HEK293 (cell line): Measurements from ENCODE around the gene CACNA1G.

Source experiments
- BCL6B ChIP-seq: fragments of 450-650 bp; formaldehyde crosslinking; IDR thresholded peaks from 2 replicates; pipeline ENCODE4 v1.5.1; 2017; ENCODE audit warnings: missing biosample characterization, missing genetic modification characterization
- GFI1B ChIP-seq: fragments of 450-650 bp; formaldehyde crosslinking; IDR thresholded peaks from 2 replicates; pipeline ENCODE4 v1.5.1; 2016; ENCODE audit warnings: missing biosample characterization, missing genetic modification characterization
- GLI4 ChIP-seq: fragments of 450-650 bp; formaldehyde crosslinking; IDR thresholded peaks from 2 replicates; pipeline ENCODE4 v1.5.1; 2016; ENCODE audit warnings: missing biosample characterization, missing genetic modification characterization
- HOXD13 ChIP-seq: sonication (generic); formaldehyde crosslinking; IDR thresholded peaks from 2 replicates; pipeline ENCODE4 v1.8.0; 2022; ENCODE audit warnings: missing genetic modification reagents, borderline replicate concordance
- REST ChIP-seq: fragments of 450-650 bp; formaldehyde crosslinking; IDR thresholded peaks from 2 replicates; pipeline ENCODE4 v1.5.1; 2016; ENCODE audit warnings: missing biosample characterization, missing genetic modification characterization
- SCRT1 ChIP-seq: fragments of 450-650 bp; formaldehyde crosslinking; IDR thresholded peaks from 2 replicates; pipeline ENCODE4 v1.5.1; 2016; ENCODE audit warnings: missing biosample characterization, missing genetic modification characterization, borderline replicate concordance
- ZBTB21 ChIP-seq: fragments of 450-650 bp; formaldehyde crosslinking; IDR thresholded peaks from 2 replicates; pipeline ENCODE4 v1.5.1; 2017; ENCODE audit warnings: missing biosample characterization, missing genetic modification characterization
- ZBTB48 ChIP-seq: fragments of 450-650 bp; formaldehyde crosslinking; IDR thresholded peaks from 2 replicates; pipeline ENCODE4 v1.5.1; 2016; ENCODE audit warnings: missing biosample characterization, missing genetic modification characterization
- ZBTB49 ChIP-seq: fragments of 450-650 bp; formaldehyde crosslinking; IDR thresholded peaks from 2 replicates; pipeline ENCODE4 v1.5.1; 2016; ENCODE audit warnings: missing biosample characterization, missing genetic modification characterization, low read depth
- ZFP41 ChIP-seq: fragments of 450-650 bp; formaldehyde crosslinking; IDR thresholded peaks from 2 replicates; pipeline ENCODE4 v1.5.1; 2016; ENCODE audit warnings: missing biosample characterization, missing genetic modification characterization, borderline replicate concordance
- ZNF121 ChIP-seq: fragments of 450-650 bp; formaldehyde crosslinking; IDR thresholded peaks from 2 replicates; pipeline ENCODE4 v1.5.1; 2016; ENCODE audit warnings: missing biosample characterization, missing genetic modification characterization
- ZNF138 ChIP-seq: fragments of 450-650 bp; formaldehyde crosslinking; IDR thresholded peaks from 2 replicates; pipeline ENCODE4 v1.5.1; 2016; ENCODE audit warnings: missing biosample characterization, missing genetic modification characterization, borderline replicate concordance
- ZNF140 ChIP-seq: fragments of 450-650 bp; formaldehyde crosslinking; IDR thresholded peaks from 2 replicates; pipeline ENCODE4 v1.5.1; 2016; ENCODE audit warnings: missing biosample characterization, missing genetic modification characterization
- ZNF302 ChIP-seq: fragments of 450-650 bp; formaldehyde crosslinking; IDR thresholded peaks from 2 replicates; pipeline ENCODE4 v1.5.1; 2016; ENCODE audit warnings: missing biosample characterization, missing genetic modification characterization, low read depth
- ZNF311 ChIP-seq: fragments of 450-650 bp; formaldehyde crosslinking; IDR thresholded peaks from 2 replicates; pipeline ENCODE4 v1.5.1; 2017; ENCODE audit warnings: missing biosample characterization, missing genetic modification characterization, borderline replicate concordance
- ZNF341 ChIP-seq: fragments of 450-650 bp; formaldehyde crosslinking; IDR thresholded peaks from 2 replicates; pipeline ENCODE4; 2016; ENCODE audit warnings: low read depth, missing biosample characterization, missing genetic modification characterization
- ZNF354C ChIP-seq: fragments of 450-650 bp; formaldehyde crosslinking; IDR thresholded peaks from 2 replicates; pipeline ENCODE4 v1.5.1; 2016; ENCODE audit warnings: missing biosample characterization, missing genetic modification characterization, low read depth, borderline replicate concordance
- ZNF514 ChIP-seq: fragments of 450-650 bp; formaldehyde crosslinking; IDR thresholded peaks from 2 replicates; pipeline ENCODE4 v1.5.1; 2016; ENCODE audit warnings: missing biosample characterization, missing genetic modification characterization
- ZNF548 ChIP-seq: fragments of 450-650 bp; formaldehyde crosslinking; IDR thresholded peaks from 2 replicates; pipeline ENCODE4 v1.5.1; 2016; ENCODE audit warnings: missing biosample characterization, missing genetic modification characterization
- ZNF623 ChIP-seq: fragments of 450-650 bp; formaldehyde crosslinking; IDR thresholded peaks from 2 replicates; pipeline ENCODE4 v1.5.1; 2016; ENCODE audit warnings: missing biosample characterization, missing genetic modification characterization
- ZSCAN30 ChIP-seq: fragments of 450-650 bp; IDR thresholded peaks from 2 replicates; pipeline ENCODE4 v1.5.1; 2018; ENCODE audit warnings: missing biosample characterization, mild to moderate bottlenecking, missing genetic modification characterization, moderate library complexity
- TF ChIP-seq, protein P1 (sequence below): fragments of 450-650 bp; formaldehyde crosslinking; IDR thresholded peaks from 2 replicates; pipeline ENCODE4 v1.5.1; 2016; ENCODE audit warnings: missing biosample characterization, missing genetic modification characterization
- TF ChIP-seq, protein P2 (sequence below): fragments of 450-650 bp; formaldehyde crosslinking; IDR thresholded peaks from 2 replicates; pipeline ENCODE4 v1.5.1; 2016; ENCODE audit warnings: missing biosample characterization, missing genetic modification characterization
- TF ChIP-seq, protein P3 (sequence below): fragments of 450-650 bp; formaldehyde crosslinking; IDR thresholded peaks from 2 replicates; pipeline ENCODE4 v1.5.1; 2016; ENCODE audit warnings: missing biosample characterization, missing genetic modification characterization

CACNA1G gene

DNA sequence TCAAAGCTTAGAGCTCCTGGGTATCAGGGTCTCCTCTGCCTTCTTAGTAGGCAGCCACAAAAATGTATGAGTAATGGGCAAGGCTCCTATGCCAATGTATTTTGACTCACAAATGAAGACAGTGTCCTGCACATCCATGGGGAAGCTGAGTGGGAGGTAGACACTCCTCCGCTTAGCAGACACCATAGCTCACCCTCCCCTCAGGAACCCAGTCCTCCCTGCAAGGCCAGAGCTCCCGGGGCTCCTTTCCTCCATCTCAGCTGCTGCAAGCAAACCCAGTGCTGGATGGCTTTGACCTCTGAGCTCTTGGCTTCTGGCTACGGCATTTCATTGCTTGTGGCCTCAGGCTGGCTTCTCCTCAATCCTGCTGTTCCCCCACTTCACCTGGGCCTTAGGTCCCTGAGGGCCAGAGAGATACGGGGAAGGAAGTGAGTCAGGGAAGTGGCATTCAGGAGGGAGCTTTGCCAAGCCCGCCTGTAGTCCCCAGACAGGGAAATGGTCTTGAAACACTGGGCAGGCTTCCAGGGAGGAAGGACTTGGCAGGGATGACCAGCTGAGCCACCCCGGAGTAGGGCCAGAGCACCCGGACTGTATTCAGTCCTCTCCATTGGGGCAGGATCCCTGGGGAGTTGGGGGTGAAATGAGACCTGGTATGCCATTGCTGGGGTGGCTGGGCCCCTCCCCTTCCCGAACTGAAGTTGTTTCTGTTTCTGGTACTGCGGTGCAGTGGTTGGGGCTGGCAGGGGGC lies 78.6 kb downstream of the CACNA1G start (continued):
- TF ChIP-seq, protein P1, sequence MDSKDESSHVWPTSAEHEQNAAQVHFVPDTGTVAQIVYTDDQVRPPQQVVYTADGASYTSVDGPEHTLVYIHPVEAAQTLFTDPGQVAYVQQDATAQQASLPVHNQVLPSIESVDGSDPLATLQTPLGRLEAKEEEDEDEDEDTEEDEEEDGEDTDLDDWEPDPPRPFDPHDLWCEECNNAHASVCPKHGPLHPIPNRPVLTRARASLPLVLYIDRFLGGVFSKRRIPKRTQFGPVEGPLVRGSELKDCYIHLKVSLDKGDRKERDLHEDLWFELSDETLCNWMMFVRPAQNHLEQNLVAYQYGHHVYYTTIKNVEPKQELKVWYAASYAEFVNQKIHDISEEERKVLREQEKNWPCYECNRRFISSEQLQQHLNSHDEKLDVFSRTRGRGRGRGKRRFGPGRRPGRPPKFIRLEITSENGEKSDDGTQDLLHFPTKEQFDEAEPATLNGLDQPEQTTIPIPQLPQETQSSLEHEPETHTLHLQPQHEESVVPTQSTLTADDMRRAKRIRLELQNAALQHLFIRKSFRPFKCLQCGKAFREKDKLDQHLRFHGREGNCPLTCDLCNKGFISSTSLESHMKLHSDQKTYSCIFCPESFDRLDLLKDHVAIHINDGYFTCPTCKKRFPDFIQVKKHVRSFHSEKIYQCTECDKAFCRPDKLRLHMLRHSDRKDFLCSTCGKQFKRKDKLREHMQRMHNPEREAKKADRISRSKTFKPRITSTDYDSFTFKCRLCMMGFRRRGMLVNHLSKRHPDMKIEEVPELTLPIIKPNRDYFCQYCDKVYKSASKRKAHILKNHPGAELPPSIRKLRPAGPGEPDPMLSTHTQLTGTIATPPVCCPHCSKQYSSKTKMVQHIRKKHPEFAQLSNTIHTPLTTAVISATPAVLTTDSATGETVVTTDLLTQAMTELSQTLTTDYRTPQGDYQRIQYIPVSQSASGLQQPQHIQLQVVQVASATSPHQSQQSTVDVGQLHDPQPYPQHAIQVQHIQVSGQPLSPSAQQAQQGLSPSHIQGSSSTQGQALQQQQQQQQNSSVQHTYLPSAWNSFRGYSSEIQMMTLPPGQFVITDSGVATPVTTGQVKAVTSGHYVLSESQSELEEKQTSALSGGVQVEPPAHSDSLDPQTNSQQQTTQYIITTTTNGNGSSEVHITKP = peak; percentile 75
- TF ChIP-seq SCRT1 (tag by site-specific recombination) (no peak), ZBTB48 (tag by site-specific recombination) (peak; percentile 83), ZNF121 (tag by site-specific recombination) (no peak), ZFP41 (no peak), REST (tag by site-specific recombination) (no peak), ZBTB49 (tag by site-specific recombination) (no peak), ZBTB21 (tag by site-specific recombination) (no peak), ZNF140 (no peak), ZNF354C (tag by site-specific recombination) (no peak), ZNF341 (tag by site-specific recombination) (0 out of 2 replicates have a peak, but pooled peaks have one; percentile 29), ZNF311 (no peak), ZNF302 (tag by site-specific recombination) (no peak), HOXD13 (no peak), ZNF138 (tag by site-specific recombination) (no peak), ZNF623 (tag by site-specific recombination) (no peak), GLI4 (tag by site-specific recombination) (no peak), GFI1B (tag by site-specific recombination) (no peak), BCL6B (no peak), ZNF514 (tag by site-specific recombination) (no peak), ZNF548 (tag by site-specific recombination) (no peak), ZSCAN30 (no peak)
- TF ChIP-seq, protein P2, sequence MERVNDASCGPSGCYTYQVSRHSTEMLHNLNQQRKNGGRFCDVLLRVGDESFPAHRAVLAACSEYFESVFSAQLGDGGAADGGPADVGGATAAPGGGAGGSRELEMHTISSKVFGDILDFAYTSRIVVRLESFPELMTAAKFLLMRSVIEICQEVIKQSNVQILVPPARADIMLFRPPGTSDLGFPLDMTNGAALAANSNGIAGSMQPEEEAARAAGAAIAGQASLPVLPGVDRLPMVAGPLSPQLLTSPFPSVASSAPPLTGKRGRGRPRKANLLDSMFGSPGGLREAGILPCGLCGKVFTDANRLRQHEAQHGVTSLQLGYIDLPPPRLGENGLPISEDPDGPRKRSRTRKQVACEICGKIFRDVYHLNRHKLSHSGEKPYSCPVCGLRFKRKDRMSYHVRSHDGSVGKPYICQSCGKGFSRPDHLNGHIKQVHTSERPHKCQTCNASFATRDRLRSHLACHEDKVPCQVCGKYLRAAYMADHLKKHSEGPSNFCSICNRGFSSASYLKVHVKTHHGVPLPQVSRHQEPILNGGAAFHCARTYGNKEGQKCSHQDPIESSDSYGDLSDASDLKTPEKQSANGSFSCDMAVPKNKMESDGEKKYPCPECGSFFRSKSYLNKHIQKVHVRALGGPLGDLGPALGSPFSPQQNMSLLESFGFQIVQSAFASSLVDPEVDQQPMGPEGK (tag by site-specific recombination) = peak; percentile 76
- TF ChIP-seq, protein P3, sequence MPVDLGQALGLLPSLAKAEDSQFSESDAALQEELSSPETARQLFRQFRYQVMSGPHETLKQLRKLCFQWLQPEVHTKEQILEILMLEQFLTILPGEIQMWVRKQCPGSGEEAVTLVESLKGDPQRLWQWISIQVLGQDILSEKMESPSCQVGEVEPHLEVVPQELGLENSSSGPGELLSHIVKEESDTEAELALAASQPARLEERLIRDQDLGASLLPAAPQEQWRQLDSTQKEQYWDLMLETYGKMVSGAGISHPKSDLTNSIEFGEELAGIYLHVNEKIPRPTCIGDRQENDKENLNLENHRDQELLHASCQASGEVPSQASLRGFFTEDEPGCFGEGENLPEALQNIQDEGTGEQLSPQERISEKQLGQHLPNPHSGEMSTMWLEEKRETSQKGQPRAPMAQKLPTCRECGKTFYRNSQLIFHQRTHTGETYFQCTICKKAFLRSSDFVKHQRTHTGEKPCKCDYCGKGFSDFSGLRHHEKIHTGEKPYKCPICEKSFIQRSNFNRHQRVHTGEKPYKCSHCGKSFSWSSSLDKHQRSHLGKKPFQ = no peak
